OCI-LY1 (cell line): ENCODE results near the gene AZU1.

Experiments
- EZH2 ChIP-seq: fragments of 200-600 bp; sonication (generic), shearing (Covaris generic); IDR thresholded peaks from 2 replicates; pipeline ENCODE4 v1.8.0; 2017; ENCODE audit warnings: borderline replicate concordance, mixed run types, mild to moderate bottlenecking, antibody characterized with exemption, low read length, moderate library complexity, mixed read lengths
- TF ChIP-seq, protein P1 (sequence below): fragments of 200-600 bp; sonication (generic), shearing (Covaris generic); IDR thresholded peaks from 2 replicates; pipeline ENCODE4 v1.5.1; 2017; ENCODE audit warnings: mild to moderate bottlenecking, antibody characterized with exemption, low read length, moderate library complexity, mixed read lengths

DNA sequence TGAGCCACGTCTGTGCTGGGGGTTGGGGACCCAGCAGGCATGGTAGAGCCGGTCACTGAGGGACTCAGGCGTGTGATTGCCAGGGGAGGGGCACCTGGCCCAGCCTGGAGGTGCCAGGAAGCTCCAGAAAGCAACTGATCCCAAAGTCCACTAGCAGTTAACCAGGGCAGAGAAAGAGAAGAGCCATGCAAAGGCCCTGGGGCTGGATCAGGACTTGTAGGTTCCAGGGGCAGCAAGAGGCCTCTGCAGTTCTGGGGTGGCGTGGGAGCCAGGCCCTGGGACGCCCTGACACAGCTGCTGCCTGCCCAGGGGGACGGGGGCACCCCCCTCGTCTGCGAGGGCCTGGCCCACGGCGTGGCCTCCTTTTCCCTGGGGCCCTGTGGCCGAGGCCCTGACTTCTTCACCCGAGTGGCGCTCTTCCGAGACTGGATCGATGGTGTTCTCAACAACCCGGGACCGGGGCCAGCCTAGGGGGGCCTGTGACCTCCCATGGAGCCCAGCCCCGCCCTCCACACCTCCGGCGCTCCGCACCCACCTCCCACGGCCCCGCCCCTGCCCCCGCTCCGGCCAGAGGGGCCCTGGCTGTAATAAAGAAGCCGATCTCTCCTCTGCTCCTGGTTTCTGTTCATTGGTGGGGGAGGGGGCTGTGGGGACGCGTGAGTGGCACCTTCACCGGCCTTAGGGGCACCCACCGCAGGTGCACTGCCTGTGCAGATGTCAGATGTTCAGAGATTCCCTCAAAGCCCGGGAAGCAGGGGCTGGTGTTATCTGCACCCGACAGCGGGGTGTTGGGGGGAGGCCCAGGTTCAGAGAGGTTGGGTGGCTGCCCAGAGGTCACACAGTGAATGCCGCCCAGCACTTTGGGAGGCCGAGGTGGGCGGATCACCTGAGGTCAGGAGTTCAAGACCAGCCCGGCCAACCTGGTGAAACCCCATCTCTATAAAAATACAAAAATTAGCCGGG, 4.1 kb downstream of the AZU1 start:
- no peak for TF ChIP-seq EZH2
- TF ChIP-seq, protein P1, sequence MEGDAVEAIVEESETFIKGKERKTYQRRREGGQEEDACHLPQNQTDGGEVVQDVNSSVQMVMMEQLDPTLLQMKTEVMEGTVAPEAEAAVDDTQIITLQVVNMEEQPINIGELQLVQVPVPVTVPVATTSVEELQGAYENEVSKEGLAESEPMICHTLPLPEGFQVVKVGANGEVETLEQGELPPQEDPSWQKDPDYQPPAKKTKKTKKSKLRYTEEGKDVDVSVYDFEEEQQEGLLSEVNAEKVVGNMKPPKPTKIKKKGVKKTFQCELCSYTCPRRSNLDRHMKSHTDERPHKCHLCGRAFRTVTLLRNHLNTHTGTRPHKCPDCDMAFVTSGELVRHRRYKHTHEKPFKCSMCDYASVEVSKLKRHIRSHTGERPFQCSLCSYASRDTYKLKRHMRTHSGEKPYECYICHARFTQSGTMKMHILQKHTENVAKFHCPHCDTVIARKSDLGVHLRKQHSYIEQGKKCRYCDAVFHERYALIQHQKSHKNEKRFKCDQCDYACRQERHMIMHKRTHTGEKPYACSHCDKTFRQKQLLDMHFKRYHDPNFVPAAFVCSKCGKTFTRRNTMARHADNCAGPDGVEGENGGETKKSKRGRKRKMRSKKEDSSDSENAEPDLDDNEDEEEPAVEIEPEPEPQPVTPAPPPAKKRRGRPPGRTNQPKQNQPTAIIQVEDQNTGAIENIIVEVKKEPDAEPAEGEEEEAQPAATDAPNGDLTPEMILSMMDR, result no peak
